Lower leg skin (tissue), 4 donors: ENCODE results near the gene NMT1. TPM values are rescaled to one million over a fixed set of nuclear protein-coding genes. Genes with fewer than 3 reads are reported as not detected.

Experiments used
- DNase-seq, 2 donors: peaks; one replicate each; pipeline ENCODE4 v3.0.0-alpha.2; 2019; ENCODE audit warnings: low spot score in 2 of 2
- H3K4me3 ChIP-seq: fragments of 200-600 bp; sonication (generic); 2 replicates; pipeline ENCODE4 v1.5.1; 2017; ENCODE audit warnings: mild to moderate bottlenecking, low read depth; ENCODE audit not compliant: poor library complexity, severe bottlenecking
- CTCF ChIP-seq, 3 donors: fragments of 450-650 bp; IDR thresholded peaks; one replicate each; pipeline ENCODE4 v1.5.1; 2016; ENCODE audit warnings: antibody characterized with exemption in 3 of 3, mild to moderate bottlenecking in 3 of 3, moderate library complexity in 2 of 3
- POLR2A ChIP-seq, 2 donors: fragments of 450-650 bp; IDR thresholded peaks; one replicate each; pipeline ENCODE4 v1.6.1; 2016 to 2017; ENCODE audit warnings: antibody characterized with exemption in 2 of 2, mild to moderate bottlenecking in 1 of 2, moderate library complexity in 1 of 2
- WGBS, 2 donors: methylation state at CpG; one replicate each; pipeline ENCODE4 v1.1.5; 2018; 5-methylcytosine and 5-hydroxymethylcytosine counted together
- intact Hi-C: fragments of 100-400 bp; cut with DNase I; formaldehyde crosslinking; loops from one replicate; pipeline ENCODE4 v1.15.0; 2023; ENCODE audit warnings: low total_unique reads
- total RNA-seq, 4 donors: library from RNA; depleted of rRNA; stranded (reverse); fragments of >200 nt; gene quantifications; one replicate each; pipeline ENCODE4 v1.1.0, GENCODE V29; 2016

The NMT1 gene
- total RNA-seq, 4 donors from 2014 or later, result 37.3 to 101 (median 60.3) TPM

DNA sequence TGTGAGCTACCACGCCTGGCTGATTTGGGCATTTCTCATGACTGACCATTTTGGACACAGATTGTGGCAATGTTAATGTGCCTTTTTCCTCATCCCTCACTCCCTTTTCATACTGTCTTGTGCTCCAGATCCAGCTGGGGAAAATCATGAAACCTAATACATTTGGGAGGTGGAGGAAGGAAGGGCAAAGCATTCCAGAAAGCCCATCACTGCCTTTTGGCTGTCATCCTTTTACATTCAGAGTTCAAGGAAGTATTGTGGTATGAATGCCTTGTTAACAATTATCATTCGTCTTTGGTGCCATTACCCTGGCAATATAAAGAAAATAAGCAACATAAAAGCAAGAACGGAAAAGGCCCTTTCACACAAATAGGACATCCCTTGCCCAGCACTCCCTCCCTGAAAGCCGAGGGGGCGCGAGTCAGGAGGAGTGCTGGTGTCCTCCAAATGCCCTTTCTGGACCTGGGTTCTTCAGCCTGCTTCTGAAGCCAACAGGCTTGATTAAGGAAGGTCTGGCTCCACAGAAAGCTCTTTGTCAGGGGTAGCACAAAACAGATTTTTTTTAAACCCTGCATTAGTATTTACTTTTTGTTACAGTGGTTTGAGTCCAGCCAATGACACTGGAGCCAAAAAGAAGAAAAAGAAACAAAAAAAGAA is 20.1 kb downstream of the NMT1 start:
- intact Hi-C loops, result no loop called here
- 83 to 85% methylated on average over 6 of the region's 6 CpGs for WGBS, 2 donors
- H3K4me3 ChIP-seq, result no peak overlapping the region
- no peak for DNase-seq
- TF ChIP-seq CTCF (IDR thresholded peaks at IDR 0.05) (no peak), POLR2A (IDR thresholded peaks at IDR 0.05) (no peak)

GRCh38 chr17:45086391-45086790 is 25.3 kb downstream of the NMT1 start:
- no peak for DNase-seq
- H3K4me3 ChIP-seq, result no peak overlapping the region
- WGBS, 2 donors, result 86 to 87% methylated on average over 4 of the region's 4 CpGs
- intact Hi-C loops, result no loop called here
- TF ChIP-seq CTCF (IDR thresholded peaks at IDR 0.05), result no peak
- no peak for TF ChIP-seq POLR2A (IDR thresholded peaks at IDR 0.05)

- intact Hi-C loops, result no loop called here
- no peak for DNase-seq
- no peak for TF ChIP-seq POLR2A (IDR thresholded peaks at IDR 0.05)
- no peak for TF ChIP-seq CTCF (IDR thresholded peaks at IDR 0.05)
Observed at GRCh38 chr17:45086865-45087503, 25.9 kb downstream of the NMT1 start.

GRCh38 chr17:45087504-45087975 is 26.4 kb downstream of the NMT1 start:
- WGBS, 2 donors, result 32 to 35% methylated on average over 3 of the region's 3 CpGs
- DNase-seq, result no peak
- TF ChIP-seq CTCF (IDR thresholded peaks at IDR 0.05), result no peak
- TF ChIP-seq POLR2A (IDR thresholded peaks at IDR 0.05), result no peak
- H3K4me3 ChIP-seq, result no peak overlapping the region
- intact Hi-C loops, result no loop called here

More at GRCh38 chr17:45086865-45087503, 25.9 kb downstream of the NMT1 start:
- WGBS, 2 donors, result 87 to 88% methylated on average over 6 of the region's 6 CpGs
- H3K4me3 ChIP-seq, result no peak overlapping the region

- intact Hi-C loops, result no loop called here
- WGBS, 2 donors, result 79 to 89% methylated on average over 5 of the region's 5 CpGs
- H3K4me3 ChIP-seq, result no peak overlapping the region
- DNase-seq, result no peak
- no peak for TF ChIP-seq POLR2A (IDR thresholded peaks at IDR 0.05)
- TF ChIP-seq CTCF (IDR thresholded peaks at IDR 0.05), result no peak
Observed at GRCh38 chr17:45087978-45088377, 26.9 kb downstream of the NMT1 start.
